Immature natural killer cell (primary cell): ENCODE measurements around the gene VIL1. TPM values are rescaled to one million over a fixed set of nuclear protein-coding genes. Genes with fewer than 3 reads are reported as not detected.

ENCODE experiments used
- DNase-seq, 3 donors: peaks; one replicate each; pipeline ENCODE4 v3.0.0; 2022; ENCODE audit warnings: mixed read lengths in 1 of 3
- H3K27ac Mint-ChIP-seq, 6 donors: one replicate each; pipeline ENCODE4 v1.8.0; 2020; ENCODE audit warnings: mixed read lengths in 6 of 6, mild to moderate bottlenecking in 5 of 6, inconsistent platforms in 4 of 6, moderate library complexity in 3 of 6
- H3K27me3 Mint-ChIP-seq, 3 donors: one replicate each; pipeline ENCODE4 v1.8.0; 2020 to 2021; ENCODE audit warnings: low read depth in 3 of 3, mild to moderate bottlenecking in 3 of 3, mixed read lengths in 3 of 3, moderate library complexity in 3 of 3, inconsistent platforms in 1 of 3
- H3K36me3 Mint-ChIP-seq, 3 donors: one replicate each; pipeline ENCODE4 v1.8.0; 2020; ENCODE audit warnings: mixed read lengths in 3 of 3, inconsistent platforms in 2 of 3, mild to moderate bottlenecking in 2 of 3
- H3K4me1 Mint-ChIP-seq, 2 donors: one replicate each; pipeline ENCODE4 v1.8.0; 2020; ENCODE audit warnings: inconsistent platforms in 2 of 2, mild to moderate bottlenecking in 2 of 2, mixed read lengths in 2 of 2, moderate library complexity in 1 of 2
- H3K4me3 Mint-ChIP-seq, 5 donors: one replicate each; pipeline ENCODE4 v1.8.0; 2020; ENCODE audit warnings: mild to moderate bottlenecking in 5 of 5, mixed read lengths in 5 of 5, inconsistent platforms in 3 of 5, moderate library complexity in 3 of 5
- H3K9me3 Mint-ChIP-seq, 6 donors: one replicate each; pipeline ENCODE4 v1.8.0; 2020; ENCODE audit warnings: mild to moderate bottlenecking in 6 of 6, mixed read lengths in 6 of 6, inconsistent platforms in 4 of 6, moderate library complexity in 3 of 6
- polyA plus RNA-seq, 3 donors: library from polyadenylated mRNA; unstranded; fragments of 300-500 nt; fragmentation: Illumina TruSeq; gene quantifications; one replicate each; pipeline ENCODE4 v1.2.3, GENCODE V29; 2021

The VIL1 gene
- polyA plus RNA-seq, 3 donors from 2014 or later = 0.47 to 0.63 TPM; not detected in 1

GRCh38 chr2:218387369-218388194, 31.3 kb upstream of the VIL1 start:
- peaks cover 0 to 8% (median 5%) of the 10 kb centered on the region in 3 donors for H3K27me3 Mint-ChIP-seq
- no peaks in the 10 kb centered on the region for H3K36me3 Mint-ChIP-seq
- H3K27ac Mint-ChIP-seq = peak overlapping the region in 2 of 6 donors; percentile 26 to 40
- peak overlapping the region in 3 of 5 donors; percentile 15 to 65 (median 61) for H3K4me3 Mint-ChIP-seq
- DNase-seq = no peak
- H3K4me1 Mint-ChIP-seq = peaks cover 18 to 22% of the 10 kb centered on the region in 2 donors
- H3K9me3 Mint-ChIP-seq = no peaks in the 10 kb centered on the region

GRCh38 chr2:218389333-218390150, 29.4 kb upstream of the VIL1 start:
- Mint-ChIP-seq H3K4me1 (peaks cover 34 to 37% of the 10 kb centered on the region in 2 donors), H3K36me3 (no peaks in the 10 kb centered on the region), H3K27ac (peak overlapping the region in 5 of 6 donors; percentile 29 to 81 (median 64)), H3K27me3 (peaks cover 3 to 14% (median 6%) of the 10 kb centered on the region in 3 donors), H3K9me3 (no peaks in the 10 kb centered on the region), H3K4me3 (peak overlapping the region in 2 of 5 donors; percentile 4 to 6)
- DNase-seq = peak; percentile 49 to 52 (median 51)

- Mint-ChIP-seq H3K4me1 (peaks cover 47 to 52% of the 10 kb centered on the region in 2 donors), H3K27ac (peak overlapping the region in 1 of 6 donors; percentile 58), H3K9me3 (no peaks in the 10 kb centered on the region), H3K36me3 (no peaks in the 10 kb centered on the region), H3K4me3 (no peak overlapping the region), H3K27me3 (peaks cover 7 to 19% (median 8%) of the 10 kb centered on the region in 3 donors)
- no peak for DNase-seq
Measured at GRCh38 chr2:218391202-218391601, 27.7 kb upstream of the VIL1 start.

GRCh38 chr2:218392459-218392858, 26.5 kb upstream of the VIL1 start:
- Mint-ChIP-seq H3K4me3 (no peak overlapping the region), H3K4me1 (peaks cover 56 to 59% of the 10 kb centered on the region in 2 donors), H3K27ac (no peak overlapping the region), H3K36me3 (no peaks in the 10 kb centered on the region), H3K27me3 (peaks cover 14 to 27% (median 18%) of the 10 kb centered on the region in 3 donors), H3K9me3 (no peaks in the 10 kb centered on the region)
- no peak for DNase-seq

- Mint-ChIP-seq H3K36me3 (no peaks in the 10 kb centered on the region), H3K9me3 (no peaks in the 10 kb centered on the region), H3K27me3 (peaks cover 18 to 31% (median 23%) of the 10 kb centered on the region in 3 donors), H3K4me1 (peaks cover 60 to 63% of the 10 kb centered on the region in 2 donors), H3K27ac (peak overlapping the region in 1 of 6 donors; percentile 45), H3K4me3 (peak overlapping the region in 1 of 5 donors; percentile 25)
- DNase-seq = no peak
Measured at GRCh38 chr2:218392891-218393462, 25.9 kb upstream of the VIL1 start.

GRCh38 chr2:218393750-218394290, 25.1 kb upstream of the VIL1 start:
- Mint-ChIP-seq H3K9me3 (no peaks in the 10 kb centered on the region), H3K36me3 (no peaks in the 10 kb centered on the region), H3K4me1 (peaks cover 62 to 65% of the 10 kb centered on the region in 2 donors), H3K4me3 (peak overlapping the region; percentile 46 to 65 (median 58)), H3K27me3 (peaks cover 21 to 36% (median 29%) of the 10 kb centered on the region in 3 donors), H3K27ac (peak overlapping the region in 5 of 6 donors; percentile 42 to 95 (median 71))
- DNase-seq = peak; percentile 62 to 74 (median 72)

GRCh38 chr2:218394298-218395089, 24.4 kb upstream of the VIL1 start:
- Mint-ChIP-seq H3K36me3 (no peaks in the 10 kb centered on the region), H3K27me3 (peaks cover 21 to 42% (median 34%) of the 10 kb centered on the region in 3 donors), H3K4me1 (peaks cover 59% of the 10 kb centered on the region in 2 donors), H3K27ac (peak overlapping the region; percentile 39 to 95 (median 83)), H3K4me3 (peak overlapping the region; percentile 58 to 91 (median 65)), H3K9me3 (no peaks in the 10 kb centered on the region)
- DNase-seq = peak; percentile 36 to 52 (median 39)

- H3K27me3 Mint-ChIP-seq = peaks cover 21 to 44% (median 37%) of the 10 kb centered on the region in 3 donors
- H3K4me1 Mint-ChIP-seq = peaks cover 53% of the 10 kb centered on the region in 2 donors
- no peaks in the 10 kb centered on the region for H3K36me3 Mint-ChIP-seq
- no peak for DNase-seq
- H3K4me3 Mint-ChIP-seq = peak overlapping the region; percentile 43 to 91 (median 65)
- H3K9me3 Mint-ChIP-seq = no peaks in the 10 kb centered on the region
- peak overlapping the region; percentile 39 to 95 (median 82) for H3K27ac Mint-ChIP-seq
Measured at GRCh38 chr2:218395090-218395444, 23.9 kb upstream of the VIL1 start.

GRCh38 chr2:218395456-218395825, 23.5 kb upstream of the VIL1 start:
- peaks cover 49% of the 10 kb centered on the region in 2 donors for H3K4me1 Mint-ChIP-seq
- DNase-seq = no peak
- H3K27me3 Mint-ChIP-seq = peaks cover 21 to 45% (median 37%) of the 10 kb centered on the region in 3 donors
- no peaks in the 10 kb centered on the region for H3K36me3 Mint-ChIP-seq
- H3K9me3 Mint-ChIP-seq = no peaks in the 10 kb centered on the region
- peak overlapping the region; percentile 85 to 99 (median 92) for H3K27ac Mint-ChIP-seq
- peak overlapping the region; percentile 72 to 95 (median 91) for H3K4me3 Mint-ChIP-seq

GRCh38 chr2:218395826-218396687, 22.9 kb upstream of the VIL1 start:
- Mint-ChIP-seq H3K36me3 (no peaks in the 10 kb centered on the region), H3K4me1 (peaks cover 48 to 49% of the 10 kb centered on the region in 2 donors), H3K27me3 (peaks cover 21 to 45% (median 37%) of the 10 kb centered on the region in 3 donors), H3K4me3 (peak overlapping the region; percentile 89 to 95 (median 94)), H3K9me3 (no peaks in the 10 kb centered on the region), H3K27ac (peak overlapping the region; percentile 94 to 99 (median 98))
- DNase-seq = peak; percentile 94 to 95 (median 94)

GRCh38 chr2:218396688-218397462, 22.0 kb upstream of the VIL1 start:
- DNase-seq = peak; percentile 87 to 90 (median 88)
- no peaks in the 10 kb centered on the region for H3K36me3 Mint-ChIP-seq
- peak overlapping the region; percentile 94 to 99 (median 98) for H3K27ac Mint-ChIP-seq
- H3K4me1 Mint-ChIP-seq = peaks cover 54 to 55% of the 10 kb centered on the region in 2 donors
- peaks cover 21 to 45% (median 37%) of the 10 kb centered on the region in 3 donors for H3K27me3 Mint-ChIP-seq
- H3K4me3 Mint-ChIP-seq = peak overlapping the region; percentile 89 to 95 (median 94)
- H3K9me3 Mint-ChIP-seq = no peaks in the 10 kb centered on the region
